Epidermal melanocyte (primary cell): Measurements from ENCODE around the gene C6orf58.
"Not testable (repeated sequence)": the region's sequence is repeated elsewhere in the genome, so short reads cannot be mapped to it uniquely, and the experiment has no call there.

Experiments
- DNase-seq: peaks from one replicate; pipeline ENCODE4 v3.0.0; 2011; ENCODE audit warnings: low spot score; ENCODE audit not compliant: insufficient read length

The C6orf58 gene

DNA sequence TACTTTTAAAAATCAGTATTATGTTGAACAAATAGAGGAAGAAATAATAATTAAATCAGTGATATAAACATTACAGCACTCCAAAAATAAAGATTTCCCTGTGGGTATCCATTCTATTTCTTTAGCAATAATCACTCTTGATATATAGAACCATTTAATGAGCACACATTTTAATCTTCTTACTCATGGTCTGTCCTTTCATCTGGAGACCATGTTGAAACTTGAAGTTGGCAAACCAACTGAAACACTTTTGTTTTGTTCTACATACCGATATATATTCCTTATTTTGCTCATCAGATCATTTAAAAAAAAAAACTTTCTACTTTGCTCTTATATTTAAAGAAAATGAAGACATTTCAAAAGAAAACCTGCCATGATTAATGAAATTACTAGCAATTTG, 13.4 kb downstream of the C6orf58 start:
- DNase-seq = no peak

DNA sequence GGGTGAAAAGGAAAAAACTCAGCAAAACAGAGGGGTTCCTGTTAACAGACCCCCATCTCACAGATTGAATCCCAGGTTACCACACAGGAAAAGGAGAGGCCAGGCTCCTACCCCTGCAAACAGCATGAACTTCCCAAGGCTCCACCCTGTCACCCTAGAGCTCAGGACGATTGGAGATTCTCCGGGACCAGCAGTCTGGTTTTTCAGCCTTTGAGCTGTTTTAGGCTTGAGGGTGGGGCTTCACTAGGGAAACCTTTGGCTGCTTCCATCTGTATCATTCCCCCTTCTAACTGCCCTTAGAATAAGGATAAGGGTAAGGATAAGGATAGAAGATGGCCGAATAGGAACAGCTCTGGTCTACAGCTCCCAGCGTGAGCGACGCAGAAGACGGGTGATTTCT, 16.0 kb downstream of the C6orf58 start:
- DNase-seq = no peak

DNA sequence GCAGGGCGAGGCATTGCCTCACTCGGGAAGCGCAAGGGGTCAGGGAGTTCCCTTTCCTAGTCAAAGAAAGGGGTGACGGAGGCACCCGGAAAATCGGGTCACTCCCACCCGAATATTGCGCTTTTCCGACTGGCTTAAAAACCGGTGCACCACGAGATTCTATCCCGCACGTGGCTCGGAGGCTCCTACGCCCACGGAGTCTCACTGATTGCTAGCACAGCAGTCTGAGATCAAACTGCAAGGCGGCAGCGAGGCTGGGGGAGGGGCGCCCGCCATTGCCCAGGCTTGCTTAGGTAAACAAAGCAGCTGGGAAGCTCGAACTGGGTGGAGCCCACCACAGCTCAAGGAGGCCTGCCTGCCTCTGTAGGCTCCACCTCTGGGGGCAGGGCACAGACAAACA, 16.5 kb downstream of the C6orf58 start:
- DNase-seq = not testable (repeated sequence)

DNA sequence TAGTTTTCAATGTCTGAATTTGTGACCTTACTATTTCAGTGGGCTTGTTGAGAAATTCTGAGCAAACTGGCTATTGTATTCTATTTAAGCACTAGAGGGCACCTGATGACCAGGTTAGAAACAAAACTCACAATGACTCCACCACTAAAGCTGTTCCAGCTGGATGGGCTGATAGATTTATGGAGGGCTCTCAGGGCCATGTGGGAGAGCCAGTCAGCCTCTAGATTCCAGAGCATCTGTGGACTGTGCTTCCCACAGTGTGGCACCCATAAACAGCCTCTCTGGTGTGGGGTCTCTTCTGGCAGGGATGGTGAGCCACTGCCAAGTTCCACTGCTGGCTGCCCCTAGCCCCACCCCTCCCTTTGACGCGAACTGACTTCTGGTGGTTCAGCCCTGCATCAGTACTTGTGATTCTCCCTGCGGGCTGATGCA, 29.2 kb downstream of the C6orf58 start:
- peak; percentile 32 for DNase-seq

DNA sequence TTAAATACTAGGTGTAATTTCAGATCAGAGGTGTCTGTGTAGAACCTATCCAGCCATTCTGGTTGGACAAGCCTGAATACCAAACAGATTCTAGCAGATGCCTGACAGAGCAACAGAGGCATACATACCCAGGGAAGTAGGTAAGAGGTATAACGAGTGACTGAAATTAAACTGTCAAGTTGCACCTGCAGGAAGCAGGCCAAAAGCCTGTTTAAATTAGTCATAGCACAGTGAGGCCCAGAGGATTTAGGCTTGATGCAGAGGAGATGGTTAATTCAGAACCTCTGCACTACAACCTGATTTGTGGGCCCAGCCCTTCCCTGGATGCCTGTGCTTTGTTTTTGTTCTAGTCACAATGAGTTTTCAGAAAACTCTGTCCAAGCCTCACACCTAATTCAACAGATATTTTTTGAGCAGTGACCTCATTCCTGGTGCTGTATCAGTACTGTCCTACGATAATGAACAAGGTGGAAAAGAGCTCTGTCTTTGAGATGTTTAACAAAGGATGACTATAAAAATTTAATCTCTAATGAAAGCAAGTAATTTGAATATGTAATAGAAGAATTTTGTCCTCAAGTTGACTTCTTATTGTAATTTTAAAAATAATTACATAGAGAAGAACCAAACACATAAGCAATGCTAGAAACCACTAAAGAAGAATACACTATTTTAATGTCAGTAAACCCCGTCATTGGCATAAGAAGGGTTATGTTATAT, 31.7 kb downstream of the C6orf58 start:
- DNase-seq = no peak

DNA sequence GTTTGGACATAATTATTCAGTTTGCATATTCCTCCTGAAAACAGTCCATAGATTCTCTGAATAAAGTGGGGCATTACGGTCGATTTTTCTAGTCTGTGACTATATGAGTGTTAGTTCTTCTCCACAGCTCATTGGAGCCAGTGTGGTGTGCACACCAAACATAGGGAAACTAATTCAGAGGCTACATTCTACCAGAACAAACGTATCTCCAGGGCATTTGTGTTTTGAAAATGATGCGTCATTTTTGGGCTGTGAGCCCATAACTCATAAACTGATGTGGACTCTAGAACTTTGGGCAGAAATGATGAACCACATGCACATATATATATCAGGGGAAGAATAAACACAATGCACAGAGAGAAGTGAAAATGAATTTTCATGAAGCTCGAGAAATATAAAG, 41.8 kb downstream of the C6orf58 start:
- no peak for DNase-seq

DNA sequence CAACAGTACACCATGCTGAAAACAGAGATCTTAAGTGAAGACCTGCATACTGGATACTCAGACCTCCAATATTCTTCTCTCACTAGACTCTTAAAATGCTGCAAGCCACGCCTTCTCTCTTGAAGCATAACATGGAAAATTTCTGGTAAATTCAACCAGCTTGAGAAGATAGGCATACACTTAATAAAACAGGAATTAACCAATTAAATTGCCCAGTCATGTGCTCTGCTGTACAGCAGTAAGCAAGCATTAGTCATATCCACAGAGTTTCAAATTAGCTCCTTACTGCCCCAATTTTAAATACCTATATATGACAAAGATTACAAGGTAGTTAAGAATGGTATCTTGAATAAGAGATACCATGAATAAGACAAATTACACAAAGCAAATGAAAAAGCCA, 53.8 kb downstream of the C6orf58 start:
- DNase-seq = no peak

DNA sequence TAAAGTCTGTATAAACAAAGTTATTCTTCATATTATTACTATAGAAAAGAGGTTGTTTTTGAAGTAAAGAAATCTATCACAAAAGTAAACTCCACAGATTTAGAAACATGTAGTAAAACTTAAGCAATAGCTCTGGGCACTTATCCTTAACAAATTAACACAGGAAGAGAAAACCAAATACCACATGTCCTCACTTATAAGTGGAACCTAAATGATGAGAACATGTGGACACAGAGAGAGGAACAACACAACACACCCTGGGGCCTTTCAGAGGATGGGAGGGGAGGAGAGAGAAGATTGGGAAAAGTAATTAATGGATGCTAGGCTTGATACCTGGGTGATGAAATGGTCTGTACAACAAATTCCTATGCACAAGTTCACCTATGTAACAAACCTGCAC, 57.2 kb downstream of the C6orf58 start:
- DNase-seq = no peak

DNA sequence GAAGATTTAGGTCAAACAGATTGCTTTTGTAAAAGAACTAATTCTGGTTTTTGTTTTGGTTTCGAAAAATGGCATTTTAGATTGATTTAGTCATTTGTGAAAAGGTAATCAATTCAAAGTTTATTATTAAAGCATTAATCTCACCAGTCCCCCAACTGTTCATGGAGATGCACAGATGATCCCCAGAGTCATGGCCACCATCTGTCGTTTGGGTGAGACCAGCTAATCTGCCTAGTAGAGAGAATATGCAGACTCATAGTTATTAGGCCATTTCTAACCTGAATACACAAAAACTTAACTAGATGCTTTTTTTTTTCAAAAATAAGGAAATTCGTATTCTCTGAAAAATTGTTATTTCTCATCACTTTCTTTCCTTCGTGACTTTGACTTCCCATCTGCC, 58.1 kb downstream of the C6orf58 start:
- no peak for DNase-seq

DNA sequence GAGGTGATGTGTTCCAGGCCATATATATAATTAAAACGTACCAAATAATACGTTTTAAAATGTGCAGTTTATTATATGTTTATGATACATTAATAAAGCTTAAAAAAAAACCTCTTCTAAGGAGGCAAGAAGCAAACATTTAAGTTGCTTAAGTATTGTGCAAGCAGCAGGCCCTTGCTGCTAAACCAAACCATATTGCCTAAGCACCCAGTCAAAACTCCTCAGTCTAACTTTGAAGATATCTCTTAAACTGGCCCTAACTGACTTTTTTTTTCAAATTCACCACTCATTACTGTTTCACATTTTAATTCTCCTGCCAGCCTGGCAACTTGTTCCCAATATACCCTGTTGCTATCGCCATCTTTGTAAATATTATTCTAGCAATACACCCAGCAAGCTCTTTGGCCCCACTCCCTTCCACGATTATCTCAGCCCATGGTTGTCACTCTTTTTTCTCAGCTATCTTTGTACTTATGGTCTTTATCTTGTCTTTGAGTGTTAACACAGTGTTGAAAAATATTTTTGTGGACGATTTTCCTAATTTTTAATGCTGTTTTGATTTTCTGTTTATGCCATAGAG, 60.9 kb downstream of the C6orf58 start:
- DNase-seq = no peak
